Activated CD4-positive, alpha-beta memory T cell treated with anti-CD3 and anti-CD28 coated beads for 36 hours (primary cell): ENCODE data around the gene ZC2HC1B. TPM values are rescaled to one million over a fixed set of nuclear protein-coding genes. Genes with fewer than 3 reads are reported as not detected.
A peak's percentile ranks its signal among the peaks of the same experiment; 100 is the strongest.

Experiments used
- CTCF ChIA-PET: fragments of 350-600 bp; sonication (Branson Sonifier 250); formaldehyde crosslinking; loops from one replicate; lab custom pipeline; 2021; ENCODE audit warnings: antibody characterized with exemption, inconsistent platforms; lab: Charles Lee
- POLR2A ChIA-PET: fragments of 350-600 bp; sonication (Branson Sonifier 250); formaldehyde crosslinking; loops from one replicate; lab custom pipeline; 2021; ENCODE audit warnings: antibody characterized with exemption; lab: Charles Lee
- DNase-seq: peaks from one replicate; pipeline ENCODE4 v3.0.0-alpha.2; 2020
- H3K27ac Mint-ChIP-seq: one replicate; pipeline ENCODE4 v1.8.0; 2021; ENCODE audit warnings: mixed read lengths
- H3K27me3 Mint-ChIP-seq: one replicate; pipeline ENCODE4 v1.8.0; 2021; ENCODE audit warnings: mixed read lengths
- H3K36me3 Mint-ChIP-seq: one replicate; pipeline ENCODE4 v1.8.0; 2021; ENCODE audit warnings: mixed read lengths
- H3K4me1 Mint-ChIP-seq: one replicate; pipeline ENCODE4 v1.8.0; 2021; ENCODE audit warnings: low read depth, mixed read lengths
- H3K4me3 Mint-ChIP-seq: one replicate; pipeline ENCODE4 v1.8.0; 2021; ENCODE audit warnings: mild to moderate bottlenecking, mixed read lengths
- H3K9me3 Mint-ChIP-seq: one replicate; pipeline ENCODE4 v1.8.0; 2021; ENCODE audit warnings: mixed read lengths
- intact Hi-C: fragments of 100-400 bp; cut with micrococcal nuclease; formaldehyde crosslinking; loops from one replicate; pipeline ENCODE4 v1.15.1; 2023
- total RNA-seq, 2 experiments: library from RNA; stranded (reverse); gene quantifications; one replicate each; pipeline ENCODE4 v1.2.3, GENCODE V29; 2021

ZC2HC1B gene
- total RNA-seq, 2 experiments from 2014 or later: 0.24 TPM; not detected in 1

DNA sequence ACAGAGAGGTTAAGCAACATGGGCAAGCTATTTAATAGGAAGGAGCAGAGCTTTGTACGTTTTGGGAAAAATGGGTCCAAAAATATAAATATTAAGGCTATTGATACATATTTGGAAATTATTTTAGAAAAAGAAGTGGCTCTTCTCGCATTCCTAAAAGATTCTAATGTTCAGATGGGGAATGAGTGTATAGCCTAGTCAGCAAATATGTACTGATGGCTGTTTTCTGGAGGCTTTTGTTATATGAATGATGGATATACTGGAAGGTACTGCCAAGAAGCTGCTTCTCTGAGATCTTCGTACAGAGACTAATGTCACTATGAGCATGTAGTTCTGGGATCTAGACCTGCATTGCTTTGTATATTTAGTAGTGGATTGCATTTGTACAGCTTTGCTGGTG is 72.1 kb downstream of the ZC2HC1B start:
- Mint-ChIP-seq H3K27me3 (peaks cover 2% of the 10 kb centered on the region), H3K36me3 (peaks cover 8% of the 10 kb centered on the region), H3K9me3 (peaks cover 8% of the 10 kb centered on the region), H3K27ac (no peak overlapping the region), H3K4me3 (no peak overlapping the region), H3K4me1 (peaks cover 2% of the 10 kb centered on the region)
- CTCF ChIA-PET: interaction anchor here (1.1 kb wide), 1 partner anchor 361 kb away, joined by 3 read pairs; no protein-coding TSS in a partner anchor
- no peak for DNase-seq
- intact Hi-C loops: no loop called here
- POLR2A ChIA-PET: no interaction called here

DNA sequence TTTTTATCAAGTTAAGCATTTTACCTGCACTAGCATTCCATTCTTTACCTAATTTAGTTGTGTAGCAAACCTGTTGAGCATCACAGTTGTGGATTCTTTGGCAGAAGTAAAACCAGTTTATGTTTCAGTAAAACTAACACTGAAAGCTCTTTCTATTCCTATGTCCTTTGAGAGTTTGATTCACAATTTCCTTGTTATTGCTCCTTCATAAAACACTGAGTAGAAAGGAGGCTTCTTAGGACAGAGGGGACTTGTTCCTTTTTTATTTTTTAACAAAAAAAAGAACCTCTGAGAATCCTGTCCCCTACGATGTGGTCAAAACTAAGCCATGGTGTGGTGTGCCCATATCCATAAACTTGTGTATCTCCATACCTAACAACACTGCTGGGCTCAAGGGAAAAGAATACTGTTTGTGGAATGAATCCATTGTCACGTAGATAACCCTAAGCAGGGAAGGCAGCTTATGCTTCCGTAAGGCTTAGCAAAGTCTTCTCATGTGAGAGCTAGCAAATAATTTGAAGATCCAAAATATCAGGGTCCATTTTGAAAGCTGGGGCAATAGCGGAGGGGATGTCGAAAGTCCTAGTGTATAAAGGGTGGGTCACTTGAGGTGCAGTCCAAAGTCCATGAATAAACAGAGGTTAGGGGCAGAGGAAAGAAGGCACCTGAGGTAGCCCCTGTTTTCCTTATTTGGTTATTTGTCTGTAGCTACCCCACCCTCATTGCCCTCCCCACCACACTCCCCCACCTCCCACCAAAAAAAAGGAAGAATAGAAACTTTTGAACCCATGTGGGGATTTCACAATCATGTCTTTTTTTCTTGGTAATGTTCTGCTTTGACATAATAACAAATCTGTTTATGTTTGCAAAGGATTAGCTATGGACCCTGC is 72.7 kb downstream of the ZC2HC1B start:
- CTCF ChIA-PET: interaction anchor here (0.6 to 1.1 kb wide), 2 partner anchors 78 to 362 kb away, joined by 3 read pairs; no protein-coding TSS in a partner anchor
- peaks cover 2% of the 10 kb centered on the region for H3K4me1 Mint-ChIP-seq
- POLR2A ChIA-PET: no interaction called here
- H3K9me3 Mint-ChIP-seq: peaks cover 4% of the 10 kb centered on the region
- intact Hi-C loops: no loop called here
- no peak overlapping the region for H3K27ac Mint-ChIP-seq
- H3K4me3 Mint-ChIP-seq: no peak overlapping the region
- peaks cover 6% of the 10 kb centered on the region for H3K36me3 Mint-ChIP-seq
- peaks cover 2% of the 10 kb centered on the region for H3K27me3 Mint-ChIP-seq
- DNase-seq: no peak

DNA sequence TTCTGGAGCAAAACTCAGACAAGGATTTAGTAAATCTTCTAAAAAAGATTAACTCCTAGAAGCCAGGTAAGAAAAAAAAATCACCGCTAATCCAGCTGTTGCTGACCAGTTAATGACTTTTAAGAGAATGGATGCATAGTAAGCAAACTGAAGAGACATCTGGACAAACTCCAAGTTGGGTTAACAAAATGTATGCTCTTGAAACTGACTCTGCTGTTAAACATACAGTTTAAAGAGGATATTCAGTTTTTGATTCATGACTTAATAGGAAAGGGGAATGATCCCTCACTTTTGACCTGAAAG is 73.3 kb downstream of the ZC2HC1B start:
- Mint-ChIP-seq H3K36me3 (peaks cover 2% of the 10 kb centered on the region), H3K27me3 (peaks cover 2% of the 10 kb centered on the region), H3K4me1 (peaks cover 2% of the 10 kb centered on the region), H3K4me3 (no peak overlapping the region), H3K27ac (no peak overlapping the region), H3K9me3 (peaks cover under 1% of the 10 kb centered on the region)
- intact Hi-C loops: no loop called here
- ChIA-PET CTCF (interaction anchor here (0.6 kb wide), 1 partner anchor 78 kb away, joined by 3 read pairs; no protein-coding TSS in a partner anchor), POLR2A (no interaction called here)
- no peak for DNase-seq

DNA sequence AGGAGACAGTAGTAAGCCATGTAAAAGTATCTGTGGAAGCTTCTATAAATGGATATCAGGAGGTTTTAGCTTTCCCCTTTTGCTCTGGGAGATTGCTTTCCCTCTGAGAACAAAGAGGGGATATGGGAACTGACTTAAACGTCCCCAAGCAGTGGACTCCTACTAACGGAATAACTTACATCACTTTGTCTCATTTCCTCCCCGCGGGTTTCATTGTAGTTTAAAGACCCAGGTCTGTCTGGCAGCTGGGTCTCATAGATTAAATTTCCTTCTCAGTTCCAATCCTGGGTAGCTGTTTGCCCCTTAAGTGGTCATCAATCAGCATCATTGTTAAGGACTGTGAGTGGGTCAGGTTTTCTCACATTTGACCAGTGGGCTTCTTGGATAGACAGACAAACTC is 75.1 kb downstream of the ZC2HC1B start:
- Mint-ChIP-seq H3K9me3 (no peaks in the 10 kb centered on the region), H3K27me3 (peaks cover 2% of the 10 kb centered on the region), H3K27ac (no peak overlapping the region), H3K36me3 (no peaks in the 10 kb centered on the region), H3K4me1 (peaks cover 2% of the 10 kb centered on the region), H3K4me3 (no peak overlapping the region)
- POLR2A ChIA-PET: no interaction called here
- CTCF ChIA-PET: interaction anchor here (0.5 to 7.6 kb wide), 23 partner anchors 8 to 1086 kb away, joined by 3 to 121 read pairs (median 5); partner anchors contain the start of gene LTV1
- DNase-seq: no peak
- intact Hi-C loops: no loop called here

DNA sequence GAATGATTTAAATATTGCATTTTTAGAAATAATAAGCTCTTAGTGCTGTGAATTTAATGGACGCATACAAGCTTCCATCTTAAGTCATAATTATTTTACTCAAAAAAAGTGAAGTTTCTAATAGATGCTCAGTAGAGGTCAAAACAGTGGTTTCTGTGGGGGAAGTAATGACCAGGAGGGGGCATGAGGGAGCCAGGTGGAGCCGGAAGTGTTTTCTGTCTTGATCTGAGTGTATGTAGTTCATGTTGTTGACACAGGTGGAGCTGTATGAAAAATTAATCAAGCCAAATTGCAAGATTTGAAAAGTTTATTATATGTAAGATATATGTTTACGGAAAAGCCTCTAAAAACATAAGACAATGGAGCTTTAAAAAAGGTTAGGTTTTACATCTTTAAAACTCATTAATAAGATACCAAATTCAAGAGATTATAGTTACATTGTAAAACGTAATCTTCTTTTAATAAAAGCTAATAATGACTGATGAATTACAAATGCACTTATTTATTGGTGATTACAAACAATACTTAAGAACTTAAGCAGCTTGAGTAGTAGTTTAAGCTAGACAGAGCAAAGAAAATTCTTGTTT is 75.8 kb downstream of the ZC2HC1B start:
- Mint-ChIP-seq H3K36me3 (no peaks in the 10 kb centered on the region), H3K27ac (no peak overlapping the region), H3K4me3 (no peak overlapping the region), H3K9me3 (no peaks in the 10 kb centered on the region), H3K27me3 (peaks cover 2% of the 10 kb centered on the region), H3K4me1 (peaks cover 2% of the 10 kb centered on the region)
- ChIA-PET POLR2A (interaction anchor here (0.5 kb wide), 1 partner anchor 66 kb away, joined by 5 read pairs; no protein-coding TSS in a partner anchor), CTCF (interaction anchor here (0.6 to 7.6 kb wide), 43 partner anchors 8 to 698 kb away, joined by 3 to 121 read pairs (median 3); partner anchors contain the start of gene LTV1)
- peak; percentile 70 for DNase-seq
- intact Hi-C loops: loop anchor here (1.0 to 2.0 kb wide), 4 partner anchors 73 to 365 kb away; partner anchors contain the start of gene SF3B5

DNA sequence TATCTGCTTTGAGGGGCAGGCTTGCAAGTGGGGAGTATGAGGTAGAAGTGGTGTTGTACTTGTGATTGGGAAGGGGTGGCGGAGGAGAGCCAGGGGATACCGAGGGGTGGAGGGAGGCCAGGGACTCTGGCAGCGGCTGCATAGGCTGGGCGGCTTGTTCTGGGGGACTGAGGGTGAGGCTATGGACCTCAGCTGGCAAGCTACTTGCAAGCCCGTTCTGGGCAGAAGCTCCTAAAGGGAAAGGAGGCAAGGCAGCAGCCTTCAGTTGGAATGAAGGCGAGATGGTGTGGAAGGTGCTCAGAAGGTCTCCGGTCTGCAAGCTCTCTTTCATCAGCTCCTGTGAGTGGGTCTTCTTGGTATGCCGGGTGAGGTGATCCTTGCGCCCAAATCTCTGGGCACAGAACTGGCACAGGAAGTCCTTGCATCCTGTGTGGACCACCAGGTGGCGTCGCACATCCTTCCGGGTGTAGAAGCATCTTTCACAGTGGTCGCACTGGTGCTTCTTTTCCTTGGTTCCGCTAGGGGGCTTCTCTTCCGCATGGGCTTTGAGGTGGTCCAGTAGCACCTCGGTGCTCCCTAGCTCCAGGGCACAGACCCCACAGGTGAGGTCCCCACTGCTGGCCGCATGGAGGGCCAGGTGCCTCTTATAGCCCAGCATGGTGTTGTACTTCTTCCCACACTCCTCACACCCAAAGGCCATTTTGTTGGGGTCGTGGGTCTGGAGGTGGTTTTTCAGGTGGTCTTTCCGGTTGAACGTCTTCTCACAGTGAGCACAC is 77.8 kb downstream of the ZC2HC1B start:
- H3K36me3 Mint-ChIP-seq: peaks cover under 1% of the 10 kb centered on the region
- peaks cover 2% of the 10 kb centered on the region for H3K4me1 Mint-ChIP-seq

DNA sequence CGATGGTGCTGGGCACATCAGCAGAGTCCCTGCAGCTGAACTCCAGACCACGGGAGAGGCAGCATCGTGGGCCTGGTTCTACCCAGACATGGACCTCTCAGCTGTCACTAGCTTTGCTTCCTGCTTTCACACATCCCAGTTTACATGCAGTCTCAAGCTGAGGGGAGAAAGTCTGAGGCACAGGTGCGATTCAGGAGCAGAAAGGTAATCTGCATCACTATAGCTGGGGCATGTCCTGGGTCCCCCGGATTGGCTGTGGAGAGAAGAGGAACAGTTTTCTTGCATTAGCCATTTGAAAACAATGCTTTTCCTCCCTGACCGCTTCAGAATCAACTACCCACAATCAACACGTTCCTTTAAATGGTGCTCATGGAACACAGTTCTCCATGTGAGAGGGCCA is 83.9 kb downstream of the ZC2HC1B start:
- Mint-ChIP-seq H3K36me3 (peaks cover 5% of the 10 kb centered on the region), H3K27ac (no peak overlapping the region), H3K9me3 (peaks cover 6% of the 10 kb centered on the region), H3K4me1 (no peaks in the 10 kb centered on the region), H3K27me3 (no peaks in the 10 kb centered on the region), H3K4me3 (no peak overlapping the region)
- ChIA-PET CTCF (interaction anchor here (1.3 to 1.7 kb wide), 2 partner anchors 8 to 373 kb away, joined by 3 to 6 read pairs; no protein-coding TSS in a partner anchor), POLR2A (no interaction called here)
- no peak for DNase-seq
- intact Hi-C loops: no loop called here

More for the DNA sequence above, 77.8 kb downstream of the ZC2HC1B start:
- no peak overlapping the region for H3K4me3 Mint-ChIP-seq
- H3K9me3 Mint-ChIP-seq: peaks cover under 1% of the 10 kb centered on the region
- peak; percentile 72 for DNase-seq
- peaks cover 2% of the 10 kb centered on the region for H3K27me3 Mint-ChIP-seq
- CTCF ChIA-PET: interaction anchor here (0.8 to 7.6 kb wide), 16 partner anchors 9 to 366 kb away, joined by 3 to 121 read pairs (median 4); partner anchors contain the start of gene PLAGL1
- POLR2A ChIA-PET: no interaction called here
- intact Hi-C loops: loop anchor here (1.0 to 2.0 kb wide), 3 partner anchors 94 to 153 kb away; partner anchors contain the start of gene SF3B5
- H3K27ac Mint-ChIP-seq: no peak overlapping the region

DNA sequence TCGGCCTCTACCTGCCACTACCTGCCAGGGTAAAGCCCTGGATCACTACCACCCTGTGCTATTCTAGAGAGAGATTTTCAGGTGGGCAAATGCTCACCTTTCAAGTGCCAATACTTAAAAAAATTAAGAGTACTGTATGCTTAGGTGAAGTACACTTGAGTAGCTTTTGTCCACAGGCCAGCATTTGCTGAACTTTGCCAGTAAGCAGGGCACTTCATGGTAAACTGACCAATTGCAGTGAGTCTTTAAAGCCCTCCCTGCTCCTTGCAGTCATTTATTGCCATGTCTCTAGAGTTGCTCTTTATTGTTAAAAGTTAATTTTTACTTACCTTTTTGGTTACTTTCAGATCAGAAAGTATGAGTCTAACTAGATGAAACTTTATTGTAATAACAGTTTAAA is 85.3 kb downstream of the ZC2HC1B start:
- H3K27me3 Mint-ChIP-seq: no peaks in the 10 kb centered on the region
- CTCF ChIA-PET: interaction anchor here (1.3 to 1.7 kb wide), 2 partner anchors 9 to 374 kb away, joined by 3 to 6 read pairs; no protein-coding TSS in a partner anchor
- POLR2A ChIA-PET: no interaction called here
- no peak for DNase-seq
- no peaks in the 10 kb centered on the region for H3K4me1 Mint-ChIP-seq
- H3K27ac Mint-ChIP-seq: no peak overlapping the region
- no peak overlapping the region for H3K4me3 Mint-ChIP-seq
- intact Hi-C loops: no loop called here
- H3K36me3 Mint-ChIP-seq: peaks cover 5% of the 10 kb centered on the region
- peaks cover 6% of the 10 kb centered on the region for H3K9me3 Mint-ChIP-seq

DNA sequence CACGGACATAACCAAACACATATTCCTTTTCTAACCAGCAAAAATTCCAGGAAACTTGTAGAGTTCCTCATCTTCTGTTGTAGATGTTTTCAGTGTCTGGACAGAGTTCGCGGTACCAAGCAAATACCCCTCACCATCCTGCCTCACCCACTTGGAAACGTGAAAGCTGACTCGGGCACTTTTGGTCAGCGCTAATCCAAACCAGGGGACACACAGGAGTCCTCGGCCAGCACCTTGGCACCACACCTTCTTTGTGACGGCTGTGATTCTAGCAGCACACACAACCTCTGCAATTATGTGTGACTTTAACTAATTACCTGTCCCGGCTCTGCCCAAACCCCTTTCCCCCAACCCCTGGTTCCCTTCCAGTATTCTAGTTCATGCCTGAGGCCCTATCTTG is 85.7 kb downstream of the ZC2HC1B start:
- no peak for DNase-seq
- H3K27me3 Mint-ChIP-seq: no peaks in the 10 kb centered on the region
- ChIA-PET POLR2A (no interaction called here), CTCF (no interaction called here)
- intact Hi-C loops: no loop called here
- no peak overlapping the region for H3K27ac Mint-ChIP-seq
- H3K4me1 Mint-ChIP-seq: no peaks in the 10 kb centered on the region
- H3K9me3 Mint-ChIP-seq: peaks cover 6% of the 10 kb centered on the region
- peaks cover 5% of the 10 kb centered on the region for H3K36me3 Mint-ChIP-seq
- no peak overlapping the region for H3K4me3 Mint-ChIP-seq

DNA sequence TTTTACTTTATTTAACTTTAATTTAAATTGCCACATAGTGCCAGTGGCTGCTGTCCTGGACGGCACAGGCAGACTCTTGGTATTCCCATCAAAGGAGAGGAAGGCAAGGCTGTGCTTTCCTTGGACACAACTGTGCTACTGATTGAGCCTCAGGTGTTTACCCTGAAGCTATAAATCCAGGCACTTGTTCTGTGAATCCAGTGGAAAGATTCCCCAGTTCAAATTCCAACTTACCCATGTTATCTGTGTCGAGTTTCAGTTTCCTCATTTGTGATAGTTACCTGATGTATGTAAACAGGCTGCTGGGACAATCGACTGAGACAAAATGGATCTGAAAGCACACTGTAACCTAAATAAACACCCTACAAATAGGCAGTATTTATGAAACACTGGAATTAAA is 86.6 kb downstream of the ZC2HC1B start:
- no peak overlapping the region for H3K27ac Mint-ChIP-seq
- peaks cover 5% of the 10 kb centered on the region for H3K36me3 Mint-ChIP-seq
- CTCF ChIA-PET: interaction anchor here (0.6 to 1.3 kb wide), 2 partner anchors 11 to 63 kb away, joined by 3 read pairs; no protein-coding TSS in a partner anchor
- H3K9me3 Mint-ChIP-seq: peaks cover 6% of the 10 kb centered on the region
- no peak for DNase-seq
- no peaks in the 10 kb centered on the region for H3K27me3 Mint-ChIP-seq
- POLR2A ChIA-PET: no interaction called here
- intact Hi-C loops: no loop called here
- H3K4me1 Mint-ChIP-seq: no peaks in the 10 kb centered on the region
- H3K4me3 Mint-ChIP-seq: no peak overlapping the region

DNA sequence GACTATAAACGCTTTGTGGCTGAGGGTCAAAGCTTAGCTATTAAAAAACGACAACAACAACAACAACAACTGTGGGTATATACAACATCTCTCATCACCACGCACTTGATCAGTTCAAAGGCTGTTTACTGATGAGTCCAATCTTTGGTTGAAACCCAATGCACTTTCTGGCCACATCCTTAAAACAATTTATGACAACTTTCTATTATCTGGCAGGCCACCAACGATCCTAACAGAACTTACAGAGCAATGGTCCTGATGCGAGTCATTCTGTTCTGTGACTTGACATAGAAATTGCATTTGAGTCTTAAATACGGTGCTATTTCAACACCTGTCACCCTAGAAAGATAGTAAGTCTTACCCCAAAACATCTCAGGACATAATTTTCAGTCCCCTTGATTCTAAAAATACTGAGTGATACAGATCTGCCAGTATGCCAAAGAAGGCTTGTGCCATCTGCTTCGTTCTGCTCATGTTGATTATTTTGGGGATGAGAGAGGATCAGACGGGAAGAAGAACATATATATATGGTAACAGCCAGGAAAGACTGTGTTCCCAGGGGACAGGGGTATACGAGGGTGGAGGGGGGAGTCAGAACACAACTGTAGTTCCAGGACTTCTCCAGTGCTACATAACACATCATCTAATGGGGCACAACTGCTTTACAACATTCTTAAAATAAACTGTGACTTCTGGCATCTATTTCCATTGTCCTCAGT is 87.9 kb downstream of the ZC2HC1B start:
- ChIA-PET POLR2A (no interaction called here), CTCF (interaction anchor here (0.7 to 4.2 kb wide), 2 partner anchors 11 to 12 kb away, joined by 3 to 25 read pairs; no protein-coding TSS in a partner anchor)
- no peak for DNase-seq
- intact Hi-C loops: no loop called here
- Mint-ChIP-seq H3K4me1 (no peaks in the 10 kb centered on the region), H3K4me3 (no peak overlapping the region), H3K27ac (no peak overlapping the region), H3K36me3 (peaks cover 3% of the 10 kb centered on the region), H3K27me3 (no peaks in the 10 kb centered on the region), H3K9me3 (peaks cover 3% of the 10 kb centered on the region)
